Fibroblast of pulmonary artery (primary cell): ENCODE results near the gene RPS6KC1.

Source experiments
- DNase-seq: peaks from one replicate; pipeline ENCODE4 v3.0.0-alpha.2; 2010; ENCODE audit warnings: low read depth
- H3K4me3 ChIP-seq: replicated peaks from 2 replicates; pipeline ENCODE4 v1.5.1; 2011; ENCODE audit warnings: low read depth, mild to moderate bottlenecking, control low read depth, low read length, moderate library complexity
- TF ChIP-seq, protein P1 (sequence below): IDR thresholded peaks from 2 replicates; pipeline ENCODE4 v1.5.1; 2011; ENCODE audit warnings: mild to moderate bottlenecking, control low read depth, low read length, inconsistent platforms; ENCODE audit errors: missing control alignments

Gene RPS6KC1, protein sequence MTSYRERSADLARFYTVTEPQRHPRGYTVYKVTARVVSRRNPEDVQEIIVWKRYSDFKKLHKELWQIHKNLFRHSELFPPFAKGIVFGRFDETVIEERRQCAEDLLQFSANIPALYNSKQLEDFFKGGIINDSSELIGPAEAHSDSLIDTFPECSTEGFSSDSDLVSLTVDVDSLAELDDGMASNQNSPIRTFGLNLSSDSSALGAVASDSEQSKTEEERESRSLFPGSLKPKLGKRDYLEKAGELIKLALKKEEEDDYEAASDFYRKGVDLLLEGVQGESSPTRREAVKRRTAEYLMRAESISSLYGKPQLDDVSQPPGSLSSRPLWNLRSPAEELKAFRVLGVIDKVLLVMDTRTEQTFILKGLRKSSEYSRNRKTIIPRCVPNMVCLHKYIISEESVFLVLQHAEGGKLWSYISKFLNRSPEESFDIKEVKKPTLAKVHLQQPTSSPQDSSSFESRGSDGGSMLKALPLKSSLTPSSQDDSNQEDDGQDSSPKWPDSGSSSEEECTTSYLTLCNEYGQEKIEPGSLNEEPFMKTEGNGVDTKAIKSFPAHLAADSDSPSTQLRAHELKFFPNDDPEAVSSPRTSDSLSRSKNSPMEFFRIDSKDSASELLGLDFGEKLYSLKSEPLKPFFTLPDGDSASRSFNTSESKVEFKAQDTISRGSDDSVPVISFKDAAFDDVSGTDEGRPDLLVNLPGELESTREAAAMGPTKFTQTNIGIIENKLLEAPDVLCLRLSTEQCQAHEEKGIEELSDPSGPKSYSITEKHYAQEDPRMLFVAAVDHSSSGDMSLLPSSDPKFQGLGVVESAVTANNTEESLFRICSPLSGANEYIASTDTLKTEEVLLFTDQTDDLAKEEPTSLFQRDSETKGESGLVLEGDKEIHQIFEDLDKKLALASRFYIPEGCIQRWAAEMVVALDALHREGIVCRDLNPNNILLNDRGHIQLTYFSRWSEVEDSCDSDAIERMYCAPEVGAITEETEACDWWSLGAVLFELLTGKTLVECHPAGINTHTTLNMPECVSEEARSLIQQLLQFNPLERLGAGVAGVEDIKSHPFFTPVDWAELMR

DNA sequence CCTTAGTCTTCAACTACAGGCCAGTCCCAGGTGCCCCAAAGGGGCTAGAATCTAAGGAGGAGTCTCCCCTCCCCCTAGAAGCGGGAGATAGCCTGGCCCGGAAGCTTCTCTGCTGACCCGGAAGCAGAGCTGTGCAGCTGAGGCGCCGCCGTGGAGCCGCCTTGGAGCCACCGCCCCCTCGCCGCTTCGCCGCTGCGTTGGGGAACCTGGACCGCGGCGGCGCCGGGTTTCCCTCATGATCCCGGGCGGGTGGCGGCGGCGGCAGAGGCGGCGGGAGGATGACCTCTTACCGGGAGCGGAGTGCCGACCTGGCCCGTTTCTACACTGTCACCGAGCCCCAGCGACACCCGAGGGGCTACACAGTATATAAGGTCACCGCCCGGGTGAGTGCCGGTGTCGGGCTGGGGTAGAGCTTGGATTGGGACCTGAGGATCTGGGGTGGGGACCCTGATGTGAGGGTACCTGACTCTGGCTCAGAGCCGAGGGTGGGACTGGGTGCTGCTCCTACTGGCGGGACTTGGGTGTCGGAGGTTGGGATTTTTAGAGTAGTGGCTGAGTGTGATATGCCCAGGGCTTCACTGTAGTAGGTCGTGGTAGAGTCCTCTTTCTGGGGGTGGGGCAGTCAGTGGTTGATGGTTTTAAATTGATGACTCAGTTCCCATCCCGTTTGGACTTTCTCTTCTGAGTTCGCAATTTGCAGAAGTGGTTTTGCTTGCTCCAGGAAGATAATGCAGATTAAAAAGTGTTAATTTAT is at the start of gene RPS6KC1:
Gene RPS6KC1, plus strand, starts transcription at position 115 of the 754 bp plus-strand sequence. Its CDS starts 164 bp downstream, at position 279.
- TF ChIP-seq, protein P1, sequence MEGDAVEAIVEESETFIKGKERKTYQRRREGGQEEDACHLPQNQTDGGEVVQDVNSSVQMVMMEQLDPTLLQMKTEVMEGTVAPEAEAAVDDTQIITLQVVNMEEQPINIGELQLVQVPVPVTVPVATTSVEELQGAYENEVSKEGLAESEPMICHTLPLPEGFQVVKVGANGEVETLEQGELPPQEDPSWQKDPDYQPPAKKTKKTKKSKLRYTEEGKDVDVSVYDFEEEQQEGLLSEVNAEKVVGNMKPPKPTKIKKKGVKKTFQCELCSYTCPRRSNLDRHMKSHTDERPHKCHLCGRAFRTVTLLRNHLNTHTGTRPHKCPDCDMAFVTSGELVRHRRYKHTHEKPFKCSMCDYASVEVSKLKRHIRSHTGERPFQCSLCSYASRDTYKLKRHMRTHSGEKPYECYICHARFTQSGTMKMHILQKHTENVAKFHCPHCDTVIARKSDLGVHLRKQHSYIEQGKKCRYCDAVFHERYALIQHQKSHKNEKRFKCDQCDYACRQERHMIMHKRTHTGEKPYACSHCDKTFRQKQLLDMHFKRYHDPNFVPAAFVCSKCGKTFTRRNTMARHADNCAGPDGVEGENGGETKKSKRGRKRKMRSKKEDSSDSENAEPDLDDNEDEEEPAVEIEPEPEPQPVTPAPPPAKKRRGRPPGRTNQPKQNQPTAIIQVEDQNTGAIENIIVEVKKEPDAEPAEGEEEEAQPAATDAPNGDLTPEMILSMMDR: peak; percentile 12
- peak; percentile 79 for DNase-seq
- peak within 1 kb of the TSS; percentile 99 for H3K4me3 ChIP-seq

- no peak for DNase-seq
- TF ChIP-seq, protein P1: no peak
These were observed 47.8 kb upstream of the RPS6KC1 start for GRCh38 chr1:213003256-213003655.

DNA sequence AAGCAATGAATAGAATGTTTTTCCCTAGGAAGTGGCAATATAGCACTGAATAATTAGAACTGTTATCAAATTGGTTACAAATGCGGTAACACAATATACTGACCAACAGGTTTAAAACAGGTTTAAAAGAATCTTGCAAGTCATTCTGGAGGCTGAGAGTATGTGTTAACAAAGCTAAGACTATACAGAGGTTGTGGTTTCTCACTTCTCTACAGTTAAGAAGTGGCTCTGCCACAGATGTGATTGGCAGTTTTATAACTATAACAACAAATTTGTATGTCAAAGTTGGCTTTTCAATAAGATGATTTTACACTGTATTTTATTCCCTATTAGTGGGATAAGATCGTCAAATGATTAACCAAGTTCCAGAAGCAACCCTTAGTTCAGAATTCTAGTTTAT is 42.5 kb upstream of the RPS6KC1 start:
- no peak overlapping the region for H3K4me3 ChIP-seq
- no peak for DNase-seq
- TF ChIP-seq, protein P1: no peak

More at GRCh38 chr1:213003256-213003655, 47.8 kb upstream of the RPS6KC1 start:
- no peak overlapping the region for H3K4me3 ChIP-seq

GRCh38 chr1:213014642-213015041 is 36.4 kb upstream of the RPS6KC1 start:
- peak overlapping the region; percentile 85 for H3K4me3 ChIP-seq
- TF ChIP-seq, protein P1: no peak
- DNase-seq: peak; percentile 36

DNA sequence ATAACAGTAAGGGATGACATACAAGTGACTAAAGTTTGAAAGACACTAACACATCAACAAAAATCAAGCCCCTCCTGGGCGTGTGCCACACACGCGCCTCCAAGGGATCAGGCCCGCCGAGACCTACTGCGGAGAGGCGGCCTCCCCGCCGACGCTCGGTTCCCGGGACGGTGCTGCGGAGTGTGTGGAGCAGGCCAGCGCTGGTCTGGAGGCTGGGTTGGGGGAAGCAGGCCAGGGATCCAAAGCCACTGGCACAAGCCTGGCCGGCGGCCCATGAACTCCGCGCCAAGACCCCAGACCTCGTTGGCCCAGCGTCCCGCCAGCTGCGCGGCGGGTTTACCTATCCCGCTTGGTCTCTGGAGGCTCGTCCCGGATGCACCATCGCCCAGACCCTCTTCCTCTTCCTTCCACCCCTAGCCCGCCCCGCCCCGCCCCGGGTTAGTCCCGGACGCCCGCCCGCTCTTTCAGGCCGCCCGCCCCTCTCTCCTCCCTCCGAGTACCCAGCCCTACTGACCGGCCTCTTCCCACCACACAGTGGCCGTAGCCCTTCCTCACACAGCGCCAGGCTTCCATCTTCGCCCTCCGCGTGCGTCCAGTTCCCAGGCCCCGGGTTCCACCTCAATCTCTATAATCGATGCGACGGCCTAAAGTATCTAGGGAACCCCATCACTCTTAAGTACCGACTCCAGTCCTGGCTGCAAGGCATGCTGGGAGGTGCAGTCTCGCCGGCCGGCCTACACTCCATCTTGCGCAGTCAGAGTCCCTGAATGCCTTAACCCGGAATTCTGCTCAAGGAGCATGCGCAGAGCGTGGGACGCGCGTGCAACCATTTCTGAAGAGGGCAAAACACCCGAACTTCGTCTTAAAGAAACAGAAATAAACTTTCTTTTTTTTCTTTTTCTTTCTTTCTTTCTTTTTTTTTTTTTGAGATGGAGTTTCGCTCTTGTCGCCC is 35.7 kb upstream of the RPS6KC1 start, which contains the start of gene ANGEL2:
Gene ANGEL2, minus strand, starts transcription at position 769 of the 952 bp plus-strand sequence. Its CDS starts 196 bp downstream, at position 573.
- H3K4me3 ChIP-seq: peak within 1 kb of the TSS; percentile 85
- peak; percentile 99 for DNase-seq
- TF ChIP-seq, protein P1: no peak
